SK-N-DZ (cell line): ENCODE results near the gene MSRB1.
A peak's percentile ranks its signal among the peaks of the same experiment; 100 is the strongest.

ENCODE experiments used
- DNase-seq: peaks from one replicate; pipeline ENCODE4 v3.0.0-alpha.2; 2015; ENCODE audit warnings: low spot score

Gene MSRB1

GRCh38 chr16:1979271-1980029 lies 36.5 kb upstream of the MSRB1 start:
- no peak for DNase-seq

GRCh38 chr16:1978476-1979120 lies 35.6 kb upstream of the MSRB1 start:
- DNase-seq, result no peak

GRCh38 chr16:1977875-1978268 lies 34.9 kb upstream of the MSRB1 start:
- DNase-seq, result no peak

GRCh38 chr16:1976951-1977874 lies 34.2 kb upstream of the MSRB1 start:
- DNase-seq, result no peak

- no peak for DNase-seq
Observed at GRCh38 chr16:1976216-1976520, 33.2 kb upstream of the MSRB1 start.

GRCh38 chr16:1975432-1976215 lies 32.6 kb upstream of the MSRB1 start:
- DNase-seq, result no peak

GRCh38 chr16:1974157-1975070 lies 31.4 kb upstream of the MSRB1 start:
- no peak for DNase-seq

- no peak for DNase-seq
Observed at GRCh38 chr16:1973461-1974156, 30.6 kb upstream of the MSRB1 start.

GRCh38 chr16:1972490-1972877 lies 29.5 kb upstream of the MSRB1 start:
- no peak for DNase-seq

GRCh38 chr16:1971796-1972489 lies 28.9 kb upstream of the MSRB1 start, which contains the start of gene TBL3:
Gene TBL3 (plus strand): TSS chr16:1972053. CDS start chr16:1972165, 112 bp downstream.
- peak; percentile 93 for DNase-seq

- no peak for DNase-seq
Observed at GRCh38 chr16:1968146-1968953, 25.4 kb upstream of the MSRB1 start.

GRCh38 chr16:1966460-1966859 lies 23.5 kb upstream of the MSRB1 start, which contains the start of gene RNF151:
Gene RNF151 (plus strand): TSS chr16:1966856. CDS start chr16:1966882, 26 bp downstream.
- DNase-seq, result no peak

- no peak for DNase-seq
Observed at GRCh38 chr16:1965396-1966001, 22.5 kb upstream of the MSRB1 start.

- DNase-seq, result peak; percentile 98
Observed at GRCh38 chr16:1964506-1965395, 21.8 kb upstream of the MSRB1 start, which contains the start of gene RPS2. Gene RPS2 (minus strand): TSS chr16:1964826. CDS start chr16:1964625, 201 bp downstream.

- peak; percentile 57 for DNase-seq
Observed at GRCh38 chr16:1963806-1964505, 21.0 kb upstream of the MSRB1 start.
